Hypothalamus (tissue), 51 donors: ENCODE data around the gene HID1.
"Not testable (repeated sequence)": the region's sequence is repeated elsewhere in the genome, so short reads cannot be mapped to it uniquely, and the experiment has no call there.

Experiments
- DNase-seq, 51 donors: peaks; one replicate each; lab custom pipeline; 2025; lab: John Stamatoyannopoulos, UW

The HID1 gene

GRCh38 chr17:74972973-74973328, 392 bp upstream of the HID1 start:
- peak in 2 of 51 donors; percentile 43 to 47 for DNase-seq

- DNase-seq, result peak in 1 of 51 donors; percentile 18
These were observed 785 bp downstream of the HID1 start for GRCh38 chr17:74971842-74972106.

- peak in 1 of 51 donors; percentile 35 for DNase-seq
These were observed 1.3 kb downstream of the HID1 start for GRCh38 chr17:74971069-74971841.

- no peak for DNase-seq
These were observed 2.2 kb downstream of the HID1 start for GRCh38 chr17:74970395-74970794.

DNA sequence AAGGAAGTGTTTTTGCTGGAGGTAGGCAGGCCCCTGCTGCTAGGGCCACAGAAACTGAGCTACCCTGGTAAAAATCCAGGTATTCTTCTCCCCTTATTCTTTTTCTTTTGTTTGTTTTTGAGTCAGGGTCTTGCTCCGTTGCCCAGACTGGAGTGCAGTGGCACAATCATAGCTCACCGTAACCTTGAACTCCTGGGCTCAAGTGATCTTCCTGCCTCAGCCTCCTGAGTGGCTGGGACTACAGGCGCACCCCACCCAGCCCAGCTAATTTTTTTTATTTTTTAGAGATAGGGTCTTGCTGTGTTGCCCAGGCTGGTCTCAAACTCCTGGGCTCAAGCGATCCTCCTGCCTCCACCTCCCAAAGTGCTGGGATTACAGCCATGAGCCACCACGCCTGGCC, 3.1 kb downstream of the HID1 start:
- DNase-seq, result not testable (repeated sequence)

DNA sequence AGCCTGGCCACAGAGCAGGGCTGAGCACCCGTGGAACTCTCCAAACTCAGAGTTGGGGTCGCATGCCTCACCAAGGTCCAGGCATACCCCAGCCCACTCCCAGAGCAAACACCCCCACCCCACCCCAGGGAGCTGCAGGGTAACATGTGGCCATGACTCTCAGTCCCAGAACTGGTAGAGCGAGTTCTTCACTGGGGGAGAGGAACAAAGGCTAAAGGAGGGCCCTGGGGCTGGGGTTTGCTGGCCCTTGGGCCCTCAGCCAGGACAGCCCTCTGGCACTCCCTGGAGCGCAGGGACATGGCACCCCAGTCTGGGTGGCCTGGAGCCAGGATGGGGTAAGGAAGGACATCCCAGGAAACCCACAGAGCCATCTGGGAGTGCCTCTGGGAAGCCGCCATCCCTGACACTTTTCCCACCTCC, 4.2 kb downstream of the HID1 start:
- DNase-seq, result no peak

- DNase-seq, result no peak
These were observed 7.5 kb downstream of the HID1 start for GRCh38 chr17:74964988-74965622.

- DNase-seq, result no peak
These were observed 8.3 kb downstream of the HID1 start for GRCh38 chr17:74964246-74964761.

DNA sequence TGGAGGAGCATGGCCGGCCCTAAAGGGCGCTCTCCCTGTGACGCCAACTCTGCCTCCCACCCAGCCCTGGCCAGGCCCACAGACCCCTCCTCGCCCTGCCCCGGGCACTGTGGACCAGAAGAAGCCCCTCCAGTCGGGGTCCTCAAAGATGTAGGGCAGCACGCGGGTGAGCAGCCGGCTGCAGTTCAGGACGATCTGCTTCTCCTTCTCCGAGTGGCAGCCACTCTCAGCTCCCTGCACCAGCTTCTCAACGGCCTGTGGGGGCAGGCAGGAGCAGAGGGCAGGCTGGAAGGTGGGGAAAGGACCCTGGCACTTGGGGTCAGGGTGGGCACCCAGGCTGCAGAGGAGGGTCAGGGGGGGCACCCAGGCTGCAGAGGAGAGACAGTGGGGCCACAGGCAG, 8.9 kb downstream of the HID1 start:
- DNase-seq, result peak in 2 of 51 donors; percentile 17 to 18

DNA sequence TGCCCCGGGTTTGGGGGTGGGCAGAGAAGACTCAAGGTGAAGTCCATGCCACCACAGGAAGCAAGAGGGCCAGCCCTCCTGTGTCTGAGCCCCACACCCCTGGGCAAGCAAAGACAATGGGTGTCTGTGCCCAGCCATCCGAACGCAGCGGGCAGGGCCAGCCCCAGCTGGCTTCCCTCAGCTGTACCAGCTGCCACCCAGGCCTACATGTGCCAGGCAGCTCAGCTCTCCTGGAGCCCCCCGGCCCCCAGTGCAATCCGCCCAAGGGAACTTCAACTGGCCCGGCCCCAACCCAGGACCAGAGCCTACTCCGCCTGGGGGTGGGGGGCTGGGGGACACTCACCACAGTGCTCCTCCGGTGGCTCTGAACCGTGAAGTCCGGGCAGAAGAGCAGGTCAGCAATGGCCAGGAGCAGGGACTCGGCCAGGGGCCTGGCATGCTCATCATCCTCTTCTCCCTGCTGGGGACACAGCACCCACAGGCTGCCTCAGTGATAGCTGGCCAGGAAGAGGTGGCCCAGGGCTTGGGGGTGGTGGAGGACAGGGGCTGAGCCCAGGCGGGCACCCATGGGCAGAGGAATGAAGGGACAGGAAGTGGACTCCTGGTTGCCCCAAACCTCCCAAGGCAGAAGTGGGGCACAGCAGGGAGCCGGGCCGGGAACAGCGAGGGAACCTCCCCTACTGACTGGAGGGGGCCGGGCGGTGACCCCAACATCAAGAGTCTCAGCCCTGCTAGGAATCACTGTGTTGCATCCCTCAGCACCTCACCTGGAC, 9.8 kb downstream of the HID1 start:
- DNase-seq, result peak in 41 of 51 donors; percentile 4 to 85 (median 52)

DNA sequence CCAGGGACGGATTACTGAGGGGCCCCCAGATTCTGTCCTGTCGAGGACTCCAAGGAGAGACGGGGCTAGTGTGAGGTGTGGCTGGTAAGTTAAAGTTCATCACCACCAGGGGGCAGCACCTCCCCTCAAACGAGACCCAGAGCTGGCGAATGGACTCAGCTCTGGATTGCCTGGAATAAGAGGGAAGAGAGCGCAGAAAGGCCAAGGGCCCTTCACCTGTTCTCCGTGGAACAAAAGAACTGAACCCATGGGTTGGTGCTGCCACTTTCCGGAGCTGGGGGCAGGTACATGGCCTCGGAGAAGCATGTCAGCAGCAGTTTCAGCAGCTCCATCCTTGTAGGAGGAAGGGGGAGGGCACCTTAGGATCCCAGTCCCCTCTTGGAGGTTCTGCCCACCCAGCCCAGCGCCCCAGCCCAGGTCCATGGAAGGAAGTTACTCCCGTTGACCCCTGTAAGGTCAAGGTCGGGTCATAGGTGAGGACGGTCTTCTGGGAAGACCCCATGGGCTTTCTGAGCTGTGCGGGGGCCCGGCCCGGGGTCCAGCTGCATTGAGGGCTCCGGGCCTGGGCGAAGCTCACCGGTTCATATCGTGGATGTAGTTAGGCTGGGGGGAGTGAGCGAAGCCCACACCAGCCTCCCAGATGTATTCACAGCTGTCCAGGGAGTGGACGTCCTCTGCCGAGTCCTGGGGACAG, 10.8 kb downstream of the HID1 start:
- peak; percentile 23 to 96 (median 71) for DNase-seq

GRCh38 chr17:74960570-74961342, 11.8 kb downstream of the HID1 start:
- DNase-seq, result peak in 1 of 51 donors; percentile 10

DNA sequence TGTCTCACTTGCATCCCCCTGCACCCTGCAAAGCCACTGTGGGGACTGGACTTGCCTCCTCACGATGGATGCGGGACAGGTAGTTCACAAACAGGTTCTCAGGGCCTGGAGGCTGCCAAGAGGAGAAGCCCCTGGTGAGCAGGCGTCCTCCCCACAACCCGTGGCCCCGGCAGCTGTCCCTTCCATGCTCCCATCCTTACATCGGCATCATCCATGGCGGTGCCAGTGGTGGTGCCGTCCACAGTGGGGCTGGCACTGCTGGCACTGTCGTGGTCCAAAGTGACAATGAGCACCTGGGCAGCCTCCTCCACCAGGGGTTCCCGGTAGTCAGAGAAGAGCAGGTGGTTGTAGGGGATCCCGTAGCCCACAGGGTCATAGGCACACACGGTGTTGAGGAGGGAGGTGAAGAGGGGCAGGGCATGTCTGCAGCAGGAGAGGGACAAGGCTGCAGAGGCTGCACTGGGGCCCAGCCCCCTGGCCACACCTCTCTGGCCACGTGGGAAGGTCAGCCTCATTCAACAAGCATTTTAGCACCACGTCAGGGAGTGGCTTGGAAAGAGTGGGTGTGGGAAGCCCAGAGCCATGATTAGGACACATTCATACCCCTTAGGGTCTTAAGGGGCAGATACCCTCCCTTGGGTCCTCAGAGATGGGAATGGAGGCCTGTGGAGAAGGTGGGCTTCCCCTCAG, 12.6 kb downstream of the HID1 start:
- DNase-seq, result no peak

DNA sequence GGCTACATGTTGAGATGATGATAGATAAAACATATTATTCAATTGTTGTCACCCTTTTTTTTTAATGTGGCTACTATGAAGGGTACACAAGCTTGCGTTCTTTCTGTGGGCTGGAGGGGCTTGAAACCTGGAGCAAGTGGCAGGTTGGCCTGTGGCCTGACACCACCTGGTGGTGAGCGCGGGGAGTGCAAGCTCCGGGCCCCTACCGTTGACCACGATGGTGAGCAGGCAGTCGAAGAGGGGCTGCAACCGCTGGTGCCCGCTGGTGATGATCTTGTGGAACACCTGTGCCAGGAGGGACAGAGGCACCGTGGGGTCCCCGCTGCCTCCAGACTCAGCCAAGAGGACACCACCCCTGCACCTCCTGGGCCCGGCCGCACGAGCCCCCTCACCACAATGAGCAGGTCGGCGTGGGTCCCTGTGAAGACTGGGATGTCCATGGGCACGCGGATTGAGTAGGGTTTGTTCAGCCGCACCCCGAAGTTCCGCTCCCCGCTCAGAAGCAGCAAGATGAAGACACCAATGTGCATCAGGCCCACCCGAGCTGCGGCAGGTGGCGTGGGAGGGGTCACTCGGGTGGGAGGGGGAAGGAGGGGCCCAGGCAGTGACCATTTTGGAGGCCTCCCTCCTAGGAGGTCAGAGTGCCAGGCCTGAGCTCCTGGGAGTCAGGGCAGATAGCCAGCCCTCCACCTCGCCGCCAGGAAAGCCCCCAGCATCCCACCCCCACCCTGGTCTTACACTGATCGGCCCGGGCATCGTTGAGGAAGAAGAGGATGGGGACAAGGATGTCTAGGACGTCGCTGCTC, 14.4 kb downstream of the HID1 start:
- peak in 42 of 51 donors; percentile 1 to 75 (median 29) for DNase-seq

DNA sequence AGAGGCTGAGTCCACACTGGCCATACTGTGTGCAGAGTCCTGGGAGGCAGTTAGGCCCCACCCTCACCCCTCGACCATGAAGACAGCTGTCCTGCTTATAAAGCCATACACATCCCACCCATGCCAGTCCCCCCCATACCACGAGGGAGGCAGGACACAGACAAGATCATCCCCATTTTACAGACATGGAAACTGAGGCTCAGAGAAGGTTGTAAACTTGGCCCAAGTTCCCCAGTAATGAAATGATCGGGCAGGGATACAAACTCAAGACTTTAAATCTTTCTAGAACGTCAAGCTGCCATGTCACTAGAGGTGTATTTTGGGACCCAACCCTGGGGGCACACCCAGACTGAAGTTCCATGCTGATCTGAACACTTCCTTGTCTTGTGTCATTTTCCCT, 16.5 kb downstream of the HID1 start:
- no peak for DNase-seq

DNA sequence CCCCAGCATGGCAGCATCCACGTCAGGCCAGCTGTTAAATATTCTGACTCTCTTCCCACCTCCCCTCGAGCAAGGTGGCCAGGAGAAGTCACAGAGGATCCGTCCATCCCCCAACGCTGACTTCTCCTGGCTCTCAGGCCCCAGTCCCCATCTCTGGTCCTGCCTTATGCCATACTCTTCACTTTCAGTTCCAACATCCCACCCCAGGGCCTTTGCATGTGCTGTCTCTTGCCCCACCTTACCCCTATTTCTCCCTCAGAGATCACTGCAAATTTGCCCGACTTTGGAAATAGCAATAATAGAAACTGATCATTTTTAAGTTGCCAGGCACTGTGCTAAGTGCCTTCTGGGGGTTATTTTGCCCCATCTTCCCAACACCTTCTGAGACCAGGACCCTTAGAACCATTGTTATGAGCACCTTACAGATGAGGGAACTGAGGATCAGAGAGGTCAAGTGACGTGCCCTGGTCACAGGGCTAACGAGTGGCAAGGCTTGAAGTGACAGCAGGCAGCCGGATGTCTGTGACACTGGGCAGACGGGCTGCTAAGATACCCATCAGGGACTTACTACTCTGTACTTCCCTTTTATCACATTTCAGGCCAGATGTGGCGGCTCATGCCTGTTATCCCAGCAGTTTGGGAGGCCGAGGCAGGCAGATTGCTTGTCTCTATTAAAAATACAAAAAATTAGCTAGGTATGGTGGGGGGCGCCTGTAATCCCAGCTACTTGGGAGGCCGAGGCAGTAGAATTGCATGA, 17.7 kb downstream of the HID1 start:
- DNase-seq, result no peak

DNA sequence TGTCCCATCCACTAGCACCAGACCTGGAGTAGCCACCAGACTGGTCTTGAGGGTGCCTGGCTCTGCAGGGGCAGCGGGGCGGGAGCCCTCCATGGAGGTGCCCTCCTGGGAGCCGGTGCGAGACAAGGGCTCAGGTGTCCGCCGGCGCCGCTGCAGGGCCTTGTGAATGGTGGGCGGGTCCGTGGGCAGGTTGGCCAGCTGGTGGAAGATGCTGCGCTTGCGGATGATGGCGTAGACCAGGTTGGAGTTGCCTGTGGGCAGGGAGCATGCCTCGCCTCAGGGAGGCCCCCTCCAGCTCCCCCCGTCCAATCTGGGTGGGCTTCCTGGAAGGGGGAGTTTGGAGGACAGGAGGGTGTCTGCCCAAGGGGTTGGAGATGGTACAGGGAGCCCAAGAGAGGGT, 18.4 kb downstream of the HID1 start:
- no peak for DNase-seq

GRCh38 chr17:74953134-74953687, 19.3 kb downstream of the HID1 start:
- DNase-seq, result no peak
